ENCODE measurements around the gene CMTR2.
"Not testable (repeated sequence)": the region's sequence is repeated elsewhere in the genome, so short reads cannot be mapped to it uniquely, and the experiment has no call there.

CMTR2 gene, protein sequence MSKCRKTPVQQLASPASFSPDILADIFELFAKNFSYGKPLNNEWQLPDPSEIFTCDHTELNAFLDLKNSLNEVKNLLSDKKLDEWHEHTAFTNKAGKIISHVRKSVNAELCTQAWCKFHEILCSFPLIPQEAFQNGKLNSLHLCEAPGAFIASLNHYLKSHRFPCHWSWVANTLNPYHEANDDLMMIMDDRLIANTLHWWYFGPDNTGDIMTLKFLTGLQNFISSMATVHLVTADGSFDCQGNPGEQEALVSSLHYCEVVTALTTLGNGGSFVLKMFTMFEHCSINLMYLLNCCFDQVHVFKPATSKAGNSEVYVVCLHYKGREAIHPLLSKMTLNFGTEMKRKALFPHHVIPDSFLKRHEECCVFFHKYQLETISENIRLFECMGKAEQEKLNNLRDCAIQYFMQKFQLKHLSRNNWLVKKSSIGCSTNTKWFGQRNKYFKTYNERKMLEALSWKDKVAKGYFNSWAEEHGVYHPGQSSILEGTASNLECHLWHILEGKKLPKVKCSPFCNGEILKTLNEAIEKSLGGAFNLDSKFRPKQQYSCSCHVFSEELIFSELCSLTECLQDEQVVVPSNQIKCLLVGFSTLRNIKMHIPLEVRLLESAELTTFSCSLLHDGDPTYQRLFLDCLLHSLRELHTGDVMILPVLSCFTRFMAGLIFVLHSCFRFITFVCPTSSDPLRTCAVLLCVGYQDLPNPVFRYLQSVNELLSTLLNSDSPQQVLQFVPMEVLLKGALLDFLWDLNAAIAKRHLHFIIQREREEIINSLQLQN

DNA sequence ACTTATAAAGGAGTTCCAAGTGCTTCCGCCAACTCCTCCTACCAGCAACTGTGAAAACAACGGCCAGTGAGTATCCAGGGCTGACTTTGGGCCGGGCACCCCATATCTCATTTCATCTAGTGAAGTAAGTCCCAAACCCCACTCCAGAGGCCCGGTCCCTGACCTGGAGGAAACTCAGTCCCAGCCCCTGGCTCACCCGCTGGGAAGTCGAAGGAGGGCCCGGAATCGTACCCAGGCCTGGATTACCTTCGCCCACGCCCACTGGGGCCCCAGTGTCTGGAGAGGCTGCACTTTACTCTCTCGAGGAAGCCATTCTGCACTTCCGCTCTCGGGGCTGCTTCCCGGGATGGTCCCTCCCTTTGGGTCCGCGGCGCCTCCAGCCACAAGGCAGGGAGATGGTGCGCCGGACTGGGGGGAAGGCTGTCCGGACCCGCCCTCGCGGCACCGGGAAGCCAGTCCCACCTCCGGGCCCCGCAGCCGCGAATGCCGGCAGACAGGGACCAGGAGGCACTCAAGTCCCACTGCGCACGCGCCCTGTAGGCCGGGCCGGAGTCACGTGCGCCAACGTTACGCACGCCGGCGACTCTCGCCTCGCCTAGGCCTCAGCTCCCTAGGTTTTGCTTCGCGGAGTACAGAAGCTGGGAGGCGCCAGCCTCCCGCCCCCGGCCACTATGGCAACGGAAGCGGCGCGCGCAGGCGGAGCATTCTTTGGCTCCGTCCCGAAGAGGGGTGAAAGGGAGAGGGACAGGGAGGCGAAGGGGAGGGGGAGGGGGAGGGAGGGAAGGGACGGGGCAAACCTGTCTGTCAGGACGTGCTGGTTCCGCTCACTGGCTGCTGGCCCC, at the start of gene CMTR2:
Gene CMTR2, minus strand, starts transcription at position 513 of the 842 bp plus-strand sequence. CDS start 3,482 bp downstream, outside the sequence.
- Mint-ChIP-seq H3K27me3 (peaks cover 26% of the 10 kb centered on the region), H3K9me3 (peaks cover 23% of the 10 kb centered on the region), H3K4me1 (peaks cover 31% of the 10 kb centered on the region), H3K27ac (peak within 1 kb of the TSS; percentile 92), H3K4me3 (peak within 1 kb of the TSS; percentile 83), H3K36me3 (peaks cover 45% of the 10 kb centered on the region)
- ATAC-seq: peak; percentile 97

DNA sequence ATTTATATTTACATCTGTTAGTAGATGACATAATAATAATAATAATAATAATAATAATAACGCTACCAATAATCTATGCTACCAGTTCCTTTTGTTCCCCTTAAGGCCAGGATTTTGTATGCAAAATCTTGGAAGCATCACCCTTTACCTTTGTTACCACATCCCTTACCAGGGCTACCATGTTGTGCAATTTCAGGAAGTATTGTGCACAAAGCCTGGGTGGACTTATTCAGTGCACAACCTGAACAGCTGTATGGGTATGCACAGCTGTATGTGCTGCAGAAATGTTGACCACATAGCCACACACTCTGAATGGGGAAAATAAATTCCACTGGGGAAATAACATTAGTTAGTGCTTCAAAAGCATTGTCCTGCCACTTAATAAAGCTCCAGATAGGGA, 49.4 kb upstream of the CMTR2 start:
- H3K27me3 Mint-ChIP-seq: peaks cover 62% of the 10 kb centered on the region
- H3K4me1 Mint-ChIP-seq: no peaks in the 10 kb centered on the region
- no peak for ATAC-seq
- no peaks in the 10 kb centered on the region for H3K36me3 Mint-ChIP-seq
- H3K4me3 Mint-ChIP-seq: no peak overlapping the region
- H3K27ac Mint-ChIP-seq: no peak overlapping the region
- peaks cover 7% of the 10 kb centered on the region for H3K9me3 Mint-ChIP-seq

DNA sequence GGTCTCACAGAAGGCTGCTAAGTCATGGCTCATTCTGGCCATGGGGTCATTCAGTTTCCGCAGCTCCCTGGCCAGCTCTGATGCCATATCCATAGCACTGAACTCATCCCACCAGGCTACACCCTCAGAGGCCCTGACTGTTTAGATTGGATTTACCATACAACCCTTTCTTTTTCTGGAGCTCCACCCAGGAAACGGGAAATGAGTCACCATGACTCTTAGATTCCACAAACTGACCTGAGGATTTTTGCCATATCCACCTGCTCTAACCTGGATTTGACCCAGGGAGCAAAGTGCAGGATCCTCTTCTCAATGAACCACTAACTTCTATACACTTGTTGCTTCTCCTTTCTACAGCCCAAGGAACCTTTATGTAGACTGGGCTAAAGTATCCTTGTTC, 49.0 kb upstream of the CMTR2 start:
- no peak for ATAC-seq
- H3K27ac Mint-ChIP-seq: no peak overlapping the region
- no peak overlapping the region for H3K4me3 Mint-ChIP-seq
- H3K9me3 Mint-ChIP-seq: peaks cover 7% of the 10 kb centered on the region
- H3K4me1 Mint-ChIP-seq: no peaks in the 10 kb centered on the region
- H3K27me3 Mint-ChIP-seq: peaks cover 62% of the 10 kb centered on the region
- no peaks in the 10 kb centered on the region for H3K36me3 Mint-ChIP-seq

DNA sequence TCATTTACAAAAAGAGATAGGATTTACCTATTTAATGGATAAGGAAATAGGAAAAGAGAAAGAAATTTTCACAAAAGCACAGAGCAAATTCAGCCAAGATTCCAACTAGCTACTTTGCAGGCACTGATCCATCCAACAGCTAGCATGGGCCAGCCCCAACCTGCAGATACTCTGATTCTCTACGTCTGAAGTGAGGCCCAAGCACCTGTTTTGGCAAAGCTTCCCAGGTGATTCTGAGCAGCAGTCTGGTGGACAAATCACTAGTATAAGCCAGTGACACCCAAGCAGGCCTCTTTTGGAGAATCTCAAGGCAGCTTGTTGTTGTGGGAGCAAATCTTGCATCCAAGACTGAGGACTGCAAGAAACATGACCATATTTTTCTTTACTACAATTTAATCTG, 48.4 kb upstream of the CMTR2 start:
- Mint-ChIP-seq H3K27me3 (peaks cover 62% of the 10 kb centered on the region), H3K4me1 (no peaks in the 10 kb centered on the region), H3K4me3 (no peak overlapping the region), H3K36me3 (no peaks in the 10 kb centered on the region), H3K9me3 (peaks cover 7% of the 10 kb centered on the region), H3K27ac (no peak overlapping the region)
- no peak for ATAC-seq

DNA sequence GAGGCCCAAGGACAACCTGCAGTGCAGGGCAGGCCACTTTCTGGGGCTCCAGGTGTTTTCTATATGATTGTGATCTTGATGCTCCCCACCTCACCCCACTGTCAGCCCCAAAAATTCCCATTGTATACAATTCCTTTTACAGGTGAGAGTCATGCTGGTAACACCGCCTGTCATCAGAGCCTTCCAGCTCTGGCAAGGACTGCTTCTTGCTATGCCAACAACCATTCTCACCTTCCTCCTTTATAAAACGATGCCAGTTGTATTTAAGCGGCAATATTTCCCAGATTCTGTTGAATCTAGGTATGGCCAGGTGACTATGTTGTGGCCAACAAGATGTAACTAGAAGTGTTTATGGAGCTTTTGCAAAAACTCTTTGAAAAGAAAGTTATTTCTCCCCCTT, 38.9 kb upstream of the CMTR2 start:
- Mint-ChIP-seq H3K4me1 (no peaks in the 10 kb centered on the region), H3K27ac (no peak overlapping the region), H3K27me3 (peaks cover 9% of the 10 kb centered on the region), H3K4me3 (no peak overlapping the region), H3K9me3 (peaks cover 3% of the 10 kb centered on the region), H3K36me3 (no peaks in the 10 kb centered on the region)
- ATAC-seq: no peak

DNA sequence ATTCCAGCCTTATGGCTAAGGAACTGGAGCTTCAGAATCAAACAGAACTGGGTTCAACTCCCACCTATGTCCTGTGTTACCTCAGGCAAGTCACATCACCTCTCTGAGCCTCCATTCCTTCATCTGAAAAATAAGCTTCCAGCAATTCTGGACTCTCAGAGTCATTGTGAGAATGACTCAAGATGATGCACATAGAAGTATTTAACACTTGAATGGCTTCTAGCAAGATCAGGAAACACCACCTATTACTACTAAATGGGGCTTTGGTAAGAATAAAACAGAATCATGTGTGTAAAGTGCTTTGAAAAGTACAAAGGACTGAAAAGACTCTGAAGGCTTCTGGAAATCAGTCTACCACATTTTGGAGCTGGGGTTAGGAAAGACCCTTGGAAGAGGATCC, 38.5 kb upstream of the CMTR2 start:
- Mint-ChIP-seq H3K4me3 (no peak overlapping the region), H3K9me3 (peaks cover 3% of the 10 kb centered on the region), H3K27ac (no peak overlapping the region), H3K36me3 (no peaks in the 10 kb centered on the region), H3K4me1 (no peaks in the 10 kb centered on the region), H3K27me3 (peaks cover 9% of the 10 kb centered on the region)
- no peak for ATAC-seq

DNA sequence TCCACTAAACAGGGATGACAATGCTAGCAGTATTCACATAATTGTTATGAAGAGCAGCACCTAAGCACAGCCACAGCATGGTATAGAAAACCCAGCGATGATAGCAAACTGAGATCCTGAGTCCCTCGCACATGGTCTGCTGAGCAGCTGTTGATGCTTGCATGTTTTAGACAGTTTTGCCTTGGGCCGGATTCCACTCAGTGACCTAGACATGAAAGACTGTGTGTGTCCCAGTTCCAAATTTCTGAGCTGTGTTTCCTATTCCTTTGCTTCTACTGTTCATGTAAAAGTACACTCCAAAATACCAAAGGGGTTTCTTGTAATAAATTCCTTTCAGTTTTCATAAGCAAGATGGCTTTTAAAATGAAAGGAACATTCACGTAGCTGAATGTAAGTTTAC, 30.8 kb upstream of the CMTR2 start:
- H3K9me3 Mint-ChIP-seq: no peaks in the 10 kb centered on the region
- H3K27me3 Mint-ChIP-seq: peaks cover 43% of the 10 kb centered on the region
- no peaks in the 10 kb centered on the region for H3K36me3 Mint-ChIP-seq
- no peaks in the 10 kb centered on the region for H3K4me1 Mint-ChIP-seq
- ATAC-seq: no peak
- H3K27ac Mint-ChIP-seq: no peak overlapping the region
- H3K4me3 Mint-ChIP-seq: no peak overlapping the region

DNA sequence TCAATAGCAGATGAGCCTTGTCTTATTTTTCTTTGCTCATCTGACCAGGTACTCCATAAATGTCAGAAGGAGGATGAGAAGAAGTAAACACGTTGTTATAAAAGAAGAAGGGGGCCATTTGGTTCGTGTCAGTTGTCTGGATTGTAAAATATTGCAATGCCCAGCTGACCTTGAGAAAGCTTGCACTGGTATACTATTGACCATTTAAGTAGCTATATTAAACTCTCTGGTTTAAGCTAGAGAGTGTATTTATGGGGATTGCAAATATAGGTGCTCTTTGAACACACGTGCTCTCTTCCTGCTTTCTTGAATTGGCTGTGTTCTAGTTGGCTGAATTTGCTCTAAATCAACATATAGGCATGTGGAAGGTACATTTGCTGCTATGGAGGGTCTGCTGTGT, 26.1 kb upstream of the CMTR2 start:
- no peak overlapping the region for H3K4me3 Mint-ChIP-seq
- H3K27me3 Mint-ChIP-seq: peaks cover 57% of the 10 kb centered on the region
- no peak overlapping the region for H3K27ac Mint-ChIP-seq
- no peaks in the 10 kb centered on the region for H3K9me3 Mint-ChIP-seq
- ATAC-seq: no peak
- no peaks in the 10 kb centered on the region for H3K4me1 Mint-ChIP-seq
- H3K36me3 Mint-ChIP-seq: no peaks in the 10 kb centered on the region

DNA sequence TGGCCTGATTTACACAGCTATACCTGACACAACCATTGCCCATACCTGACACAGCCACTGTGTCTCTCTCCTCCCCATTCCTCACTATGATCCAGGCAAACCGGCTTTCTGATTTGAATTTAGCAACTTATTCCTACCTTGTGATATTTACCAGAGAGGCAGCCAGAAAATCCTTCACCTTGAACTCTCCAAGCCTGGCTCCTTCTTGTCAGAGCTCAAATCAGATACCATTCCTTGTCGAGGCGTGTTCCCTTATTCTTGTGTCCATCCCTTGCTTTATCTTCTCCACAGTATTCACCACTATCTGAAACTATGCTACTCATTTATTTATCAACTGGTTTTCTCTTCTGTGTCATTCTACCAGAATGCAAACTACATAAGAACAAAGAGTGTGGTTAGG, 24.4 kb upstream of the CMTR2 start:
- not testable (repeated sequence) for H3K9me3 Mint-ChIP-seq, H3K4me1 Mint-ChIP-seq, ATAC-seq, H3K4me3 Mint-ChIP-seq, H3K27ac Mint-ChIP-seq, H3K36me3 Mint-ChIP-seq
- peaks cover 64% of the 10 kb centered on the region for H3K27me3 Mint-ChIP-seq

DNA sequence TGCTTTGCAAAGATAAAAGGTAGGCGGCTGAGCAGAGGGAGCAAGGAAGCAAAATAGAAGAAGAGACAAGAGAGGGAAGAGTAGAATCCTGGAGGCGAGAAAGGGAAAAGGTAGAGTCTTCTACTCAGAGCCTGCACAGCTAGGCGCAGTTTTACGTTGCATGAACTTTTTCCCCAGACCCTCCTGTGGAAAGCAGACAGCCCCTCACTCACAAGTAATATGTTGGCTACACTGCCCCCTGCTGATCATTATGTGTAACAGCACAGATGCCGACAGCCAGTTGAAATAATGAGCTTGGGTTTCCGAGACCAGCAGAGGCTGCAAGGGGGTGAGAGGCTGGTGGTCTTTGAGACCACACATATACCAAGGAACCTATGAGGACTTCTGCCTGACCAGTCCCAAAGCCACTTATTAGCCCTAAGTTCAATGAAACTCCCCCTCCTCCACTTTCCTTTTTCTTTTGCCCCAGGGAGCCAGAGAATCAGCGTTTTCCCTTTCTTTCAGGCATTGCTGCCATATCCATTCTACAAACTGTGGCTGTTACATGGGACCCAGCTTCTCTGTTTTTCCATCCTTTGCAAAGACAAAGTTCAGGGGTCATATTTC, 22.5 kb upstream of the CMTR2 start:
- ATAC-seq: no peak
- Mint-ChIP-seq H3K4me1 (no peaks in the 10 kb centered on the region), H3K27ac (no peak overlapping the region), H3K4me3 (no peak overlapping the region), H3K36me3 (no peaks in the 10 kb centered on the region), H3K9me3 (no peaks in the 10 kb centered on the region), H3K27me3 (peaks cover 65% of the 10 kb centered on the region)

DNA sequence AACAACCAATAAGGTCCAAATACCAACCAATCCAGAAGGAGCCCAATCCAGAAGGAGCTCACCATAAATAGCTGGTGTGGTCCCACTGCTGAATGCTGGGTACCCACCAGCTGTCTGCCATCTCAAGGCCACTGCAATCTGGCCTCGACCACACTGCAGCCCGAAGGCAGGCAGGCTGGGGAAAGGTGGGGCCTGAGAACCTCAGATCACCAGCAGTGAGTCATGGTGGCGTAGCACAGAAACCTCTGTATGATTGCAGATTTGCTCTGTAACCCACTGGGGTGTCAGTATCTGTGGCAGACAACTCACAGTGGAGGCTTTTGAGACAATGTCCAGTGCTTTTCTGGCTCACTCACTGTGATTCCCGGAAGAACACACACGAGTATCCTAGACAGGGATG, 14.7 kb upstream of the CMTR2 start:
- no peak overlapping the region for H3K27ac Mint-ChIP-seq
- no peak for ATAC-seq
- H3K27me3 Mint-ChIP-seq: peaks cover 51% of the 10 kb centered on the region
- H3K9me3 Mint-ChIP-seq: no peaks in the 10 kb centered on the region
- no peak overlapping the region for H3K4me3 Mint-ChIP-seq
- no peaks in the 10 kb centered on the region for H3K36me3 Mint-ChIP-seq
- H3K4me1 Mint-ChIP-seq: no peaks in the 10 kb centered on the region

DNA sequence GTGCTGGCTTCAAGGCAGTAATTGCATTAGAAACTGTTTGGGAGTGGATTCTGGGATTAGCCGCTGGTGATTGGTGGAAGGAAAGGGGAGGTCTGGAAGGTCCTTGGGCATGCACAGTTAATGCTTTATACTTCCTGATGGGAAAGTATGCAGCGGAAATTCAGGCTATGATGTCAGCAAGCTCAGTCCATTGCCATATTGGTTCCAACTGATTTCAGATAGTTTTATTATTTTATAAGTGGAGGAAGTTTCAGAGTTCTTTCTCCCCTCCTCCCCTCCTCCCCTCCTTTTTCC, 8.1 kb upstream of the CMTR2 start:
- H3K4me1 Mint-ChIP-seq: no peaks in the 10 kb centered on the region
- ATAC-seq: no peak
- peaks cover 7% of the 10 kb centered on the region for H3K9me3 Mint-ChIP-seq
- H3K27me3 Mint-ChIP-seq: peaks cover 51% of the 10 kb centered on the region
- H3K4me3 Mint-ChIP-seq: no peak overlapping the region
- H3K27ac Mint-ChIP-seq: no peak overlapping the region
- H3K36me3 Mint-ChIP-seq: no peaks in the 10 kb centered on the region

DNA sequence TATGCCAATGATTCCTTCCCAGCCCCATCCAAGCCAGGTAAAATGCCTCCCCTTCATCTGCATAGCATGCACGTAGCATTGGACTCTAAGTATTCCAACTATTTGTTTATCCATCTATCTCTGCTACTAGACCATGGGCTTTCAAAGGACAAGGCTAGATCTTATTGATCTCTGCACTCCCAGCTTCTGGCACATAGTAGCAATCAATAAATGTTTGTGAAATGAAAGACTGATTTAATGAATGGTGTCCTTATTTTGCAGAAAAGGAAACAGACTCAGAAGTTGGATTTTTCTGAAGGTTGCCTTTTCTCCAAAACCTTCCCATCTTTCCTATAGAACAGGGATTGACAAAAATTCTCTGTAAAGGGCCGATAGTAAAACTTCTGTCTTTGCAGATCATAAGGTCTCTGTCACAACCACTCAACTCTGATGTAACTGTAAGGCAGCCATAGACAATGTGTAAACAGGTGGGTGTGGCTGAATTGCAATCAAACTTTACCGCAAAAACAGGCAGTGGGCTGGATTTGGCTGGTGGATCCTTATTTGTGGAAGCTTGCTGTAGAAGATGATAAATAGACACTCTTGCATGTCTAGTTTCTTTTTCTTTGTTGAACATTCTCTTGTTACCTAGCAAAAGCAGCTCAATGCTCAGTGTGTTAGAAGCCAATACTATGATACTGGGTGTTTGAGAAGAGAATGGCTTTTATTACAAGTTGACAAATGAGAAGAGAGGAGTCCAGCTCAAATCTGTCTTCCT, 7.6 kb upstream of the CMTR2 start:
- no peaks in the 10 kb centered on the region for H3K4me1 Mint-ChIP-seq
- peaks cover 12% of the 10 kb centered on the region for H3K9me3 Mint-ChIP-seq
- peaks cover 54% of the 10 kb centered on the region for H3K27me3 Mint-ChIP-seq
- no peaks in the 10 kb centered on the region for H3K36me3 Mint-ChIP-seq
- no peak overlapping the region for H3K4me3 Mint-ChIP-seq
- no peak overlapping the region for H3K27ac Mint-ChIP-seq
- ATAC-seq: no peak

DNA sequence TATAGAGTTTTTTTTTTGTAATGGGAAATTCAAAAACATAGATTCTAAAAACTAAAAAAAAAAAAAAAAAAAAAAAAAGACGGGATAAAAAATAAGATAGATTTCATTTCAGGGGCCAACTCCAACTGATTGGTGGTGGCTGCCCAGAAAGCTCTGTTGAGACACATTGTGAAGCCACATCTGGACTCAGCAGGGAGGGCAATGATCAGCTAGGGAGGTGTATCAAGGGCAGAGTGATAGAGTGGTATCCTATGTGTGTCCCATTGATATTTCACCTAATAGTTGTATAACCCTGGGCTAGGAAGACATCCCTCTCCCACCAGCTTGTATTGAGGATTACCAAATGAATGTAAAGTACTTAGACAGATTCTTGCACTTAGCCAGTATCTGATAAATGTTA, 6.7 kb upstream of the CMTR2 start:
- Mint-ChIP-seq H3K27me3 (peaks cover 52% of the 10 kb centered on the region), H3K36me3 (no peaks in the 10 kb centered on the region)
- no peak for ATAC-seq

More for the DNA sequence above, 6.7 kb upstream of the CMTR2 start:
- peaks cover 15% of the 10 kb centered on the region for H3K9me3 Mint-ChIP-seq
- no peak overlapping the region for H3K27ac Mint-ChIP-seq
- no peak overlapping the region for H3K4me3 Mint-ChIP-seq
- H3K4me1 Mint-ChIP-seq: no peaks in the 10 kb centered on the region
